Epithelial cell of proximal tubule (primary cell): ENCODE results near the gene ELOA. TPM values are rescaled to one million over a fixed set of nuclear protein-coding genes. Genes with fewer than 3 reads are reported as not detected.

Source experiments
- DNase-seq: peaks from one replicate; pipeline ENCODE4 v3.0.0-alpha.2; 2011; ENCODE audit warnings: low read depth
- H3K4me3 ChIP-seq: 2 replicates; pipeline ENCODE4 v1.5.1; 2011; ENCODE audit warnings: low read depth, mild to moderate bottlenecking, low read length
- CTCF ChIP-seq: conservative IDR thresholded peaks from 2 replicates; pipeline ENCODE4 v1.5.1; 2012; ENCODE audit warnings: low read depth, mild to moderate bottlenecking, low read length
- total RNA-seq: library from RNA; depleted of rRNA; stranded (reverse); fragments of >200 nt; gene quantifications from 2 replicates; pipeline ENCODE4 v1.2.3, GENCODE V29; 2015

Gene ELOA
- total RNA-seq, 1 donor from 2014 or later: 27.9 TPM

- DNase-seq: no peak
- TF ChIP-seq CTCF: no peak
- H3K4me3 ChIP-seq: no peak overlapping the region
These were observed 41.6 kb downstream of the ELOA start for GRCh38 chr1:23784846-23785245.

DNA sequence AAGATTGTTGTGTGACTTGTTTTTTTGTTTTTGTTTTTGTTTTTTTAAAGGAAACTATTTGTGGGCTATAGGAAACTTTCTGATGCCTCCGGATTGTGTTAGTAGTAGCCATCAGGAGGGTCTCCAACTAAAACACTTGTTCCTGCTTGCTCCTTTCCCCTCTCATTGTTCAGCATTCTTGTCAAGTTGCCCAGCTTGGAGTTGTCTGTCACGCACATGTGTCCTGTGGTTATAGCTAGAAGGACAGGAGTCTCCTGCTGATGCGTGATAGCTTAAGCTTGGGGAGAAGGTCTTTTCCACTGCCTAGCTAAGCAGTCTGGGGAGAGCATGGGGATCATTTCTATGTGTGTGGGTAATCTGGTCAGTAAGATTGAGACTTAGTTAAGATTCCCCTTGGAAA lies 44.4 kb downstream of the ELOA start:
- no peak overlapping the region for H3K4me3 ChIP-seq
- DNase-seq: no peak
- TF ChIP-seq CTCF: no peak

GRCh38 chr1:23788695-23789094 lies 45.4 kb downstream of the ELOA start:
- TF ChIP-seq CTCF: no peak
- DNase-seq: no peak
- no peak overlapping the region for H3K4me3 ChIP-seq

DNA sequence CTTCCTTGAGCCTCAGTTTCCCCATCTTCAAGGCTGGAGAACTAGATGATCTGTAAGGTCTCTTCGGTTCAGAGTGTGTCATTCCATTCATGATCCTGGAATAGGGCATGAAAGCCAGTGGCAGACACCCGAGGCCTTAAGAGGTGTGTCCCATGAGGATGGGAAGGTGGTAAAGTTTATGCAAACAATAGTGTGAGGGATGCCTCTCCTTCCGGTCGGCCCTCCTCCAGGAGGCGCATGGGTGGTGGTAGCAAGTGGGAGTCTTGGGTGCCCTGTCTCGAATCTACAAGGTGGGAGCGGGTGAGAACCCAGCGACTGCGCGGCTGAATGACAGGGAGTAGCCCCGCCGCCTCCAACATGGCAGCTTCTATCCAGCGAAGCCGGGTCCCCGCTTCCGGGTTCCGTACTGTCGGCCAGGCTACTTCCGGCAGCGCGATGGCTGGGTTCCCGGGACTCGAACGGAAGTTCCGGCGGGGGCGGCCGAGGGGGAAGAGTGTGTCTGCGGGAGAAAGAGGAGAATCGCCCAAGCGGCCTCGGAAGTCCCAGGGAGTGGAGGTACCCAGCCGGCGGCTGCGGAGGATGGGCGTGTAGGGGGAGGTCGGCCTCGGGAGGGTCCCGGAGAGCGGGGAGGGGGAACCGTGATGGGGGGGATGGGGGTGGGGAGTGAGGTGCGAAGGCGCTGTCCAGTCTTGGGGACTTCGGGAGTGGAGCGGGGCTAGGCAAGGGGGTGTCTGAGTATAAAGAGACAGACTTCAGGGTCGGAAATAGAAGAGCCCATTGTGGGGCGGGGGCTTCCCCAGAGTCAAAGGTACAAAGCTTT lies 47.6 kb downstream of the ELOA start, which contains the start of gene LYPLA2:
Gene LYPLA2, plus strand, starts transcription at position 450 of the 820 bp plus-strand sequence. CDS start 1,538 bp downstream, outside the sequence.
- DNase-seq: no peak
- H3K4me3 ChIP-seq: peak within 1 kb of the TSS; percentile 97
- TF ChIP-seq CTCF: peak; percentile 15

GRCh38 chr1:23791516-23792047 lies 48.3 kb downstream of the ELOA start:
- no peak for TF ChIP-seq CTCF
- H3K4me3 ChIP-seq: peak overlapping the region; percentile 97
- no peak for DNase-seq

- peak overlapping the region; percentile 97 for H3K4me3 ChIP-seq
- TF ChIP-seq CTCF: no peak
- no peak for DNase-seq
These were observed 49.1 kb downstream of the ELOA start for GRCh38 chr1:23792151-23792945.
